Subcutaneous abdominal adipose tissue (tissue), 5 donors: ENCODE measurements around the gene IDH2.
"Not testable (repeated sequence)": the region's sequence is repeated elsewhere in the genome, so short reads cannot be mapped to it uniquely, and the experiment has no call there.

Experiments used
- H3K27ac ChIP-seq: one replicate; pipeline ENCODE4 v1.7.0; 2013; ENCODE audit warnings: low read depth, mild to moderate bottlenecking, inconsistent platforms, low read length, moderate library complexity
- H3K27me3 ChIP-seq, 5 donors: one replicate each; pipeline ENCODE4 v1.7.0; 2013; ENCODE audit warnings: low read length in 5 of 5, inconsistent platforms in 1 of 5; ENCODE audit not compliant: control insufficient read depth in 5 of 5, insufficient read depth in 4 of 5
- H3K36me3 ChIP-seq, 5 donors: one replicate each; pipeline ENCODE4 v1.7.0; 2013; ENCODE audit warnings: low read length in 5 of 5; ENCODE audit not compliant: control insufficient read depth in 5 of 5, insufficient read depth in 5 of 5
- H3K4me1 ChIP-seq, 5 donors: one replicate each; pipeline ENCODE4 v1.7.0; 2013; ENCODE audit warnings: low read length in 5 of 5, mild to moderate bottlenecking in 3 of 5, moderate library complexity in 1 of 5; ENCODE audit not compliant: control insufficient read depth in 5 of 5, insufficient read depth in 5 of 5
- H3K4me3 ChIP-seq, 5 donors: one replicate each; pipeline ENCODE4 v1.7.0; 2013; ENCODE audit warnings: low read length in 5 of 5, low read depth in 1 of 5
- H3K9ac ChIP-seq, 5 donors: one replicate each; pipeline ENCODE4 v1.7.0; 2013; ENCODE audit warnings: low read length in 5 of 5, mild to moderate bottlenecking in 4 of 5, moderate library complexity in 3 of 5
- H3K9me3 ChIP-seq, 5 donors: one replicate each; pipeline ENCODE4 v1.7.0; 2013; ENCODE audit warnings: low read length in 5 of 5; ENCODE audit not compliant: control insufficient read depth in 5 of 5
- donor health status: healthy.
- donor health status: healthy.
- donor health status: healthy.
- donor health status: healthy.
- donor health status: healthy.

IDH2 gene

GRCh38 chr15:90139549-90139948 lies 37.3 kb upstream of the IDH2 start:
- not testable (repeated sequence) for H3K27me3 ChIP-seq, H3K9me3 ChIP-seq, H3K4me3 ChIP-seq, H3K4me1 ChIP-seq, H3K36me3 ChIP-seq, H3K27ac ChIP-seq, H3K9ac ChIP-seq

- Histone ChIP-seq H3K4me3 (no peak overlapping the region), H3K27me3 (peaks cover 0 to 4% (median 0%) of the 10 kb centered on the region in 5 donors), H3K9me3 (no peaks in the 10 kb centered on the region), H3K4me1 (peaks cover 0 to 3% (median 0%) of the 10 kb centered on the region in 5 donors), H3K9ac (no peak overlapping the region), H3K36me3 (no peaks in the 10 kb centered on the region), H3K27ac (no peak overlapping the region)
Measured at GRCh38 chr15:90138071-90138833, 36.0 kb upstream of the IDH2 start.

DNA sequence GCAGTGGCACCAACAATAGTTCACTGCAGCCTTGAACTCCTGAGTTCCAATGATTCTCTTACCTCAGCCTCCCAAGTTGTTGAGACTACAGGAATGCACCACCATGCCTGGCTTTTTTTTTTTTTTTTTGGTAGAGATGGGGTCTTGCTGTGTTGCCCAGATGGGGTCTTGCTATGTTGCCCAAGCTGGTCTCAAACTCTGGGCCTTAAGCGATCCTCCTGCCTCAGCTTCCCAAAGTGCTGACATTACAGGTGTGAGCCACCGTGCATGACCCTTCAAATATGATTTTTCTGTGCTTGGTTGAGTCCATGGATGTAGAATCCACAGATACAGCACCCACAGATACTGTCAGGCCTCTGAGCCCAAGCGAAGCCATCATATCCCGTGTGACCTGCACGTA lies 30.2 kb upstream of the IDH2 start:
- Histone ChIP-seq H3K4me1 (no peaks in the 10 kb centered on the region), H3K27me3 (peaks cover 0 to 6% (median 0%) of the 10 kb centered on the region in 5 donors)

DNA sequence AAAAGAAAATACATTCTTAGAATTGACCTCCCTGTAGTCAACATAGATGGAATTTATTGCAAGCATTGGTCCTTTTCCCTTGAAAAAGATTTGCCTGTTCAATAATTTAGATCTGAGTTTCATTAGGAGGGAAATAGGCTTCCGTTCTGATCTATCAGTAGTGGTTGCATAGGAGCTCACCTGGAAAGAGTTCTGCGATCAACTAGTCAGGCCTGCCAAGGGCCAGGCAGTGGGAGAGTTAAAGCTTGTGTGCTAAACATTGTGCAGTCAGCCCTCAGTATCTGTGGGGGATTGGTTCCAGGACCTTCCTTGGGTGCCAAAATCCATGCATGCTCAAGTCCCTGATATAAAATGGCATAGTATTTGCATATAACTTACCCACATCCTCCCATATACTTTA lies 29.6 kb upstream of the IDH2 start:
- H3K27ac ChIP-seq = no peak overlapping the region
- no peak overlapping the region for H3K4me3 ChIP-seq

More for the DNA sequence above, 30.2 kb upstream of the IDH2 start:
- H3K36me3 ChIP-seq = no peaks in the 10 kb centered on the region
- no peak overlapping the region for H3K27ac ChIP-seq
- no peaks in the 10 kb centered on the region for H3K9me3 ChIP-seq
- no peak overlapping the region for H3K4me3 ChIP-seq
- H3K9ac ChIP-seq = no peak overlapping the region

GRCh38 chr15:90130291-90130690 lies 28.0 kb upstream of the IDH2 start:
- Histone ChIP-seq H3K9ac (no peak overlapping the region), H3K4me3 (no peak overlapping the region), H3K4me1 (peaks cover 0 to 12% (median 7%) of the 10 kb centered on the region in 5 donors), H3K27ac (no peak overlapping the region), H3K36me3 (no peaks in the 10 kb centered on the region), H3K27me3 (peaks cover 0 to 4% (median 0%) of the 10 kb centered on the region in 5 donors), H3K9me3 (no peaks in the 10 kb centered on the region)

More for the DNA sequence above, 29.6 kb upstream of the IDH2 start:
- Histone ChIP-seq H3K9ac (no peak overlapping the region), H3K9me3 (no peaks in the 10 kb centered on the region), H3K27me3 (peaks cover 0 to 6% (median 0%) of the 10 kb centered on the region in 5 donors), H3K4me1 (peaks cover 0 to 4% (median 2%) of the 10 kb centered on the region in 5 donors), H3K36me3 (no peaks in the 10 kb centered on the region)

- H3K27me3 ChIP-seq = peaks cover 0 to 4% (median 0%) of the 10 kb centered on the region in 5 donors
- H3K27ac ChIP-seq = no peak overlapping the region
- no peaks in the 10 kb centered on the region for H3K9me3 ChIP-seq
- H3K9ac ChIP-seq = no peak overlapping the region
- H3K4me3 ChIP-seq = peak overlapping the region in 1 of 5 donors; percentile 20
- H3K4me1 ChIP-seq = peaks cover 0 to 12% (median 7%) of the 10 kb centered on the region in 5 donors
- H3K36me3 ChIP-seq = no peaks in the 10 kb centered on the region
Measured at GRCh38 chr15:90126596-90127435, 24.5 kb upstream of the IDH2 start.

- Histone ChIP-seq H3K4me3 (no peak overlapping the region), H3K27me3 (peaks cover 0 to 4% (median 0%) of the 10 kb centered on the region in 5 donors), H3K9me3 (no peaks in the 10 kb centered on the region), H3K36me3 (no peaks in the 10 kb centered on the region), H3K27ac (no peak overlapping the region), H3K4me1 (peaks cover 0 to 12% (median 7%) of the 10 kb centered on the region in 5 donors), H3K9ac (no peak overlapping the region)
Measured at GRCh38 chr15:90126022-90126421, 23.8 kb upstream of the IDH2 start.

GRCh38 chr15:90124507-90124906 lies 22.2 kb upstream of the IDH2 start:
- Histone ChIP-seq H3K27ac (no peak overlapping the region), H3K4me1 (peaks cover 0 to 12% (median 7%) of the 10 kb centered on the region in 5 donors), H3K4me3 (no peak overlapping the region), H3K36me3 (no peaks in the 10 kb centered on the region), H3K27me3 (peaks cover 0 to 4% (median 0%) of the 10 kb centered on the region in 5 donors), H3K9me3 (no peaks in the 10 kb centered on the region), H3K9ac (no peak overlapping the region)

DNA sequence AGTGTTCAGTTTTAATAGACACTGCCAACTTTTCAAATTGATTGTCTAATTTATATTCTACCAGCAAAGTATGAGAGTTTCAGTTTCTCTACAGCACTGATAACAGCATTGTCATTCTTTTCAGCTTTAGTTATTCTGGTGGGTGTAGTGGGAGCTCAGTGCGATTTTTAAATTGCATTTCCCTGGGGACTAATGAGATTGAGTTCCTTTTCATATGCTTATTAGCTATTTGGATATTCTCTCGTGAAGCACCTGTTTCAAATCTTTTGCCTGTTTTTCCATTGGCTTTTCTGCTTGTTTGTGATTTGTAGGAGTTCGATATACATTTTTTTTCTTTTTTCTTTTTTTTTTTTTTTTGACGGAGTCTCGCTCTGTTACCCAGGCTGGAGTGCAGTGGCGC lies 18.8 kb upstream of the IDH2 start:
- H3K4me3 ChIP-seq = no peak overlapping the region
- H3K36me3 ChIP-seq = no peaks in the 10 kb centered on the region
- no peaks in the 10 kb centered on the region for H3K27me3 ChIP-seq
- H3K27ac ChIP-seq = no peak overlapping the region
- H3K9ac ChIP-seq = no peak overlapping the region
- no peaks in the 10 kb centered on the region for H3K9me3 ChIP-seq
- H3K4me1 ChIP-seq = peaks cover 0 to under 1% (median 0%) of the 10 kb centered on the region in 5 donors

GRCh38 chr15:90119367-90119766 lies 17.1 kb upstream of the IDH2 start:
- H3K9me3 ChIP-seq = peaks cover under 1 to 11% (median 8%) of the 10 kb centered on the region in 5 donors
- H3K27ac ChIP-seq = no peak overlapping the region
- H3K27me3 ChIP-seq = no peaks in the 10 kb centered on the region
- H3K9ac ChIP-seq = no peak overlapping the region
- H3K36me3 ChIP-seq = no peaks in the 10 kb centered on the region
- no peak overlapping the region for H3K4me3 ChIP-seq
- H3K4me1 ChIP-seq = no peaks in the 10 kb centered on the region
